ENCODE results near the gene GRM8.

GRM8 gene

GRCh38 chr7:126804604-126805003 is 448.1 kb downstream of the GRM8 start:
- no peak for DNase-seq

- DNase-seq: no peak
Measured at GRCh38 chr7:126803990-126804389, 448.8 kb downstream of the GRM8 start.

GRCh38 chr7:126803060-126803665 is 449.6 kb downstream of the GRM8 start:
- DNase-seq: peak; percentile 42

- DNase-seq: no peak
Measured at GRCh38 chr7:126801733-126802132, 451.0 kb downstream of the GRM8 start.

GRCh38 chr7:126799541-126799940 is 453.2 kb downstream of the GRM8 start:
- DNase-seq: no peak

- DNase-seq: no peak
Measured at GRCh38 chr7:126792521-126792920, 460.2 kb downstream of the GRM8 start.

GRCh38 chr7:126791306-126791705 is 461.4 kb downstream of the GRM8 start:
- no peak for DNase-seq

- DNase-seq: no peak
Measured at GRCh38 chr7:126790763-126791162, 462.0 kb downstream of the GRM8 start.

GRCh38 chr7:126783613-126784012 is 469.1 kb downstream of the GRM8 start:
- no peak for DNase-seq

GRCh38 chr7:126780993-126781392 is 471.7 kb downstream of the GRM8 start:
- no peak for DNase-seq

- peak; percentile 71 for DNase-seq
Measured at GRCh38 chr7:126778101-126778500, 474.6 kb downstream of the GRM8 start.

- DNase-seq: no peak
Measured at GRCh38 chr7:126776498-126776897, 476.2 kb downstream of the GRM8 start.

- no peak for DNase-seq
Measured at GRCh38 chr7:126774077-126774476, 478.7 kb downstream of the GRM8 start.

GRCh38 chr7:126768836-126769235 is 483.9 kb downstream of the GRM8 start:
- DNase-seq: no peak

GRCh38 chr7:126760914-126761577 is 491.7 kb downstream of the GRM8 start:
- no peak for DNase-seq

GRCh38 chr7:126755381-126755780 is 497.4 kb downstream of the GRM8 start:
- no peak for DNase-seq

- DNase-seq: no peak
Measured at GRCh38 chr7:126750207-126750911, 502.4 kb downstream of the GRM8 start.

- no peak for DNase-seq
Measured at GRCh38 chr7:126728967-126729366, 523.8 kb downstream of the GRM8 start.

- DNase-seq: no peak
Measured at GRCh38 chr7:126727930-126728391, 524.8 kb downstream of the GRM8 start.

GRCh38 chr7:126723966-126724544 is 528.7 kb downstream of the GRM8 start:
- no peak for DNase-seq

GRCh38 chr7:126720232-126720631 is 532.5 kb downstream of the GRM8 start:
- no peak for DNase-seq

GRCh38 chr7:126718419-126718818 is 534.3 kb downstream of the GRM8 start:
- no peak for DNase-seq

GRCh38 chr7:126716321-126716720 is 536.4 kb downstream of the GRM8 start:
- DNase-seq: no peak

GRCh38 chr7:126715076-126715475 is 537.7 kb downstream of the GRM8 start:
- no peak for DNase-seq
